Fibroblast of lung (primary cell): ENCODE data around the gene CERS4.

Experiments used
- EZH2 ChIP-seq: IDR thresholded peaks from 2 replicates; pipeline ENCODE4 v1.5.1; 2012; ENCODE audit warnings: low read length, control low read depth, mild to moderate bottlenecking; ENCODE audit errors: missing control alignments
- TF ChIP-seq, protein P1 (sequence below), 2 donors: IDR thresholded peaks in 1 of 2; conservative IDR thresholded peaks in 1 of 2; 1 replicate in 1 of 2; 2 replicates in 1 of 2; pipeline ENCODE4 v1.5.1; 2011 to 2012; ENCODE audit warnings: low read length in 2 of 2, control low read depth in 1 of 2, inconsistent platforms in 1 of 2, low read depth in 1 of 2, mild to moderate bottlenecking in 1 of 2

DNA sequence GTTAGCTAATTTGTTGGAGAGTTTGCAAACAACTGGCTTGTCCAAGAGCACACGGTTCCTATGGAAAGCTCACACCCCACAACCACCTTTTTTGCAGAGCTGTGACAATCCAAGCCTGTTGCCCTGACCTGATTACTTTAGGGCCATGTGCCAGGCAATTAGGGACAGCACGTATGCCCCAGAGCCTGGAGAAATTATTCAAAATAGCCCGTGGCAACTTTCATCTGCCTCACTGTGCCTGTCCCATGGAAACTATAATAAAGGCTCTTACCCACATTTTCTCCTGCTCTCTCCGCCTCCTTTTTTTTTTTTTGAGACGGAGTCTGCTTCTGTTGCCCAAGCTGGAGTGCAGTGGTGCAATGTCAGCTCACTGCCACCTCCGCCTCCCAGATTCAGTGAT lies 41.2 kb upstream of the CERS4 start:
- TF ChIP-seq, protein P1, sequence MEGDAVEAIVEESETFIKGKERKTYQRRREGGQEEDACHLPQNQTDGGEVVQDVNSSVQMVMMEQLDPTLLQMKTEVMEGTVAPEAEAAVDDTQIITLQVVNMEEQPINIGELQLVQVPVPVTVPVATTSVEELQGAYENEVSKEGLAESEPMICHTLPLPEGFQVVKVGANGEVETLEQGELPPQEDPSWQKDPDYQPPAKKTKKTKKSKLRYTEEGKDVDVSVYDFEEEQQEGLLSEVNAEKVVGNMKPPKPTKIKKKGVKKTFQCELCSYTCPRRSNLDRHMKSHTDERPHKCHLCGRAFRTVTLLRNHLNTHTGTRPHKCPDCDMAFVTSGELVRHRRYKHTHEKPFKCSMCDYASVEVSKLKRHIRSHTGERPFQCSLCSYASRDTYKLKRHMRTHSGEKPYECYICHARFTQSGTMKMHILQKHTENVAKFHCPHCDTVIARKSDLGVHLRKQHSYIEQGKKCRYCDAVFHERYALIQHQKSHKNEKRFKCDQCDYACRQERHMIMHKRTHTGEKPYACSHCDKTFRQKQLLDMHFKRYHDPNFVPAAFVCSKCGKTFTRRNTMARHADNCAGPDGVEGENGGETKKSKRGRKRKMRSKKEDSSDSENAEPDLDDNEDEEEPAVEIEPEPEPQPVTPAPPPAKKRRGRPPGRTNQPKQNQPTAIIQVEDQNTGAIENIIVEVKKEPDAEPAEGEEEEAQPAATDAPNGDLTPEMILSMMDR (conservative IDR thresholded peaks at IDR 0.05 in 1 of 2, IDR thresholded peaks at IDR 0.05 in 1 of 2; ENCODE audit: low read depth in 1 of 2, low read length in 2 of 2), result no peak
- TF ChIP-seq EZH2, result no peak
